C4-2B (cell line): Measurements from ENCODE around the gene ADH4.

Experiments
- ZFX ChIP-seq: fragments of 450-650 bp; IDR thresholded peaks from 2 replicates; pipeline ENCODE4 v1.6.1; 2017
- TF ChIP-seq, protein P1 (sequence below): fragments of 450-650 bp; conservative IDR thresholded peaks from 2 replicates; pipeline ENCODE4 v1.5.1; 2017; ENCODE audit warnings: mild to moderate bottlenecking

DNA sequence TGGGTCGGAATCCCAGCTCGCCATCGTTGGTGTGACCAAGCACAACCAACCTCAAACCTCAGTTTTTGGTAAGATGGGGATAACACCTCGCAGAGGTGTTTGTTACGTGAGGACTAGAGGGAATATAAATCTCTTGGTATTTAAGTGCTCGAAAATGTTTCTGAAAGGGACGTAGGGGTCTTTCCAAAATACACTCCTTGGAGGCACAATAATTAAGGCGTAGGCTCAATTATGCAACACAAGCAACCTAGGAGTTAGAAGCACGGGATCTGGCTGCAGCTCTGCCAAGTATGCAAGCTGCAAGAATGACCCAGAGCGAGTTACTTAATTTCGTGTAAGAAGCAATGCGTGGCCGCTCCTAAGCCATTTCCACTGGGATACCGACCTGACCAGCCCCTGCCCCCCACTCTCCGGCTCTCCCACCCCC is 56.1 kb downstream of the ADH4 start:
- TF ChIP-seq, protein P1, sequence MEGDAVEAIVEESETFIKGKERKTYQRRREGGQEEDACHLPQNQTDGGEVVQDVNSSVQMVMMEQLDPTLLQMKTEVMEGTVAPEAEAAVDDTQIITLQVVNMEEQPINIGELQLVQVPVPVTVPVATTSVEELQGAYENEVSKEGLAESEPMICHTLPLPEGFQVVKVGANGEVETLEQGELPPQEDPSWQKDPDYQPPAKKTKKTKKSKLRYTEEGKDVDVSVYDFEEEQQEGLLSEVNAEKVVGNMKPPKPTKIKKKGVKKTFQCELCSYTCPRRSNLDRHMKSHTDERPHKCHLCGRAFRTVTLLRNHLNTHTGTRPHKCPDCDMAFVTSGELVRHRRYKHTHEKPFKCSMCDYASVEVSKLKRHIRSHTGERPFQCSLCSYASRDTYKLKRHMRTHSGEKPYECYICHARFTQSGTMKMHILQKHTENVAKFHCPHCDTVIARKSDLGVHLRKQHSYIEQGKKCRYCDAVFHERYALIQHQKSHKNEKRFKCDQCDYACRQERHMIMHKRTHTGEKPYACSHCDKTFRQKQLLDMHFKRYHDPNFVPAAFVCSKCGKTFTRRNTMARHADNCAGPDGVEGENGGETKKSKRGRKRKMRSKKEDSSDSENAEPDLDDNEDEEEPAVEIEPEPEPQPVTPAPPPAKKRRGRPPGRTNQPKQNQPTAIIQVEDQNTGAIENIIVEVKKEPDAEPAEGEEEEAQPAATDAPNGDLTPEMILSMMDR = no peak
- TF ChIP-seq ZFX = no peak
